Measurements from ENCODE around the gene TVP23A.
"Not testable (repeated sequence)": the region's sequence is repeated elsewhere in the genome, so short reads cannot be mapped to it uniquely, and the experiment has no call there.

Gene TVP23A

GRCh38 chr16:10791048-10791447, 27.5 kb downstream of the TVP23A start:
- Histone ChIP-seq H3K9me3 (ENCODE audit: insufficient read depth, low read length) (peaks cover 12% of the 10 kb centered on the region; the same call in 1 of the 2 replicates), H3K4me3 (ENCODE audit: insufficient read length, low read depth) (no peak overlapping the region), H3K4me1 (ENCODE audit: insufficient read depth, insufficient read length) (peaks cover 4% of the 10 kb centered on the region), H3K27me3 (ENCODE audit: insufficient read depth, insufficient read length) (no peaks in the 10 kb centered on the region), H3K9ac (ENCODE audit: insufficient read length, low read depth) (no peak overlapping the region), H3K36me3 (ENCODE audit: insufficient read depth, insufficient read length, low read length) (no peaks in the 10 kb centered on the region)
- TF ChIP-seq ZNF274 (IDR thresholded peaks at IDR 0.05; ENCODE audit: low read depth, low read length) (no peak), SUZ12 (IDR thresholded peaks at IDR 0.05; ENCODE audit: extremely low read depth, insufficient read depth, insufficient read length) (no peak), YY1 (IDR thresholded peaks at IDR 0.05; ENCODE audit: insufficient read depth, insufficient read length) (no peak)
- DNase-seq (ENCODE audit: low read depth, low spot score), result no peak

- not testable (repeated sequence) for H3K27me3 ChIP-seq (ENCODE audit: insufficient read depth, insufficient read length); H3K4me1 ChIP-seq (ENCODE audit: insufficient read depth, insufficient read length); H3K36me3 ChIP-seq (ENCODE audit: insufficient read depth, insufficient read length, low read length); H3K9ac ChIP-seq (ENCODE audit: insufficient read length, low read depth); DNase-seq (ENCODE audit: low read depth, low spot score); H3K4me3 ChIP-seq (ENCODE audit: insufficient read length, low read depth)
- H3K9me3 ChIP-seq (ENCODE audit: insufficient read depth, low read length), result peaks cover 12% of the 10 kb centered on the region; the same call in 1 of the 2 replicates
Measured at GRCh38 chr16:10788630-10789029, 30.0 kb downstream of the TVP23A start.

GRCh38 chr16:10787304-10787703, 31.3 kb downstream of the TVP23A start:
- Histone ChIP-seq H3K4me1 (ENCODE audit: insufficient read depth, insufficient read length) (peaks cover 4% of the 10 kb centered on the region), H3K9ac (ENCODE audit: insufficient read length, low read depth) (no peak overlapping the region), H3K27me3 (ENCODE audit: insufficient read depth, insufficient read length) (no peaks in the 10 kb centered on the region), H3K4me3 (ENCODE audit: insufficient read length, low read depth) (no peak overlapping the region), H3K36me3 (ENCODE audit: insufficient read depth, insufficient read length, low read length) (no peaks in the 10 kb centered on the region), H3K9me3 (ENCODE audit: insufficient read depth, low read length) (peaks cover 12% of the 10 kb centered on the region; the same call in 1 of the 2 replicates)
- DNase-seq (ENCODE audit: low read depth, low spot score), result no peak
- TF ChIP-seq SUZ12 (IDR thresholded peaks at IDR 0.05; ENCODE audit: extremely low read depth, insufficient read depth, insufficient read length) (no peak), YY1 (IDR thresholded peaks at IDR 0.05; ENCODE audit: insufficient read depth, insufficient read length) (no peak), ZNF274 (IDR thresholded peaks at IDR 0.05; ENCODE audit: low read depth, low read length) (no peak)

- Histone ChIP-seq H3K4me3 (ENCODE audit: insufficient read length, low read depth) (no peak overlapping the region), H3K36me3 (ENCODE audit: insufficient read depth, insufficient read length, low read length) (no peaks in the 10 kb centered on the region), H3K9me3 (ENCODE audit: insufficient read depth, low read length) (no peaks in the 10 kb centered on the region; the same call in 1 of the 2 replicates), H3K9ac (ENCODE audit: insufficient read length, low read depth) (no peak overlapping the region), H3K27me3 (ENCODE audit: insufficient read depth, insufficient read length) (no peaks in the 10 kb centered on the region), H3K4me1 (ENCODE audit: insufficient read depth, insufficient read length) (peaks cover 4% of the 10 kb centered on the region)
- TF ChIP-seq ZNF274 (IDR thresholded peaks at IDR 0.05; ENCODE audit: low read depth, low read length) (no peak), SUZ12 (IDR thresholded peaks at IDR 0.05; ENCODE audit: extremely low read depth, insufficient read depth, insufficient read length) (no peak)
- no peak for DNase-seq (ENCODE audit: low read depth, low spot score)
Measured at GRCh38 chr16:10782628-10783027, 36.0 kb downstream of the TVP23A start.

- no peaks in the 10 kb centered on the region; the same call in 1 of the 2 replicates for H3K9me3 ChIP-seq (ENCODE audit: insufficient read depth, low read length)
- H3K4me1 ChIP-seq (ENCODE audit: insufficient read depth, insufficient read length), result no peaks in the 10 kb centered on the region
- TF ChIP-seq SUZ12 (IDR thresholded peaks at IDR 0.05; ENCODE audit: extremely low read depth, insufficient read depth, insufficient read length) (no peak), YY1 (IDR thresholded peaks at IDR 0.05; ENCODE audit: insufficient read depth, insufficient read length) (no peak), ZNF274 (IDR thresholded peaks at IDR 0.05; ENCODE audit: low read depth, low read length) (no peak)
- no peak overlapping the region for H3K9ac ChIP-seq (ENCODE audit: insufficient read length, low read depth)
- H3K27me3 ChIP-seq (ENCODE audit: insufficient read depth, insufficient read length), result no peaks in the 10 kb centered on the region
- H3K36me3 ChIP-seq (ENCODE audit: insufficient read depth, insufficient read length, low read length), result no peaks in the 10 kb centered on the region
- no peak for DNase-seq (ENCODE audit: low read depth, low spot score)
- H3K4me3 ChIP-seq (ENCODE audit: insufficient read length, low read depth), result no peak overlapping the region
Measured at GRCh38 chr16:10780628-10781027, 38.0 kb downstream of the TVP23A start.

GRCh38 chr16:10779908-10780307, 38.7 kb downstream of the TVP23A start:
- H3K27me3 ChIP-seq (ENCODE audit: insufficient read depth, insufficient read length); H3K36me3 ChIP-seq (ENCODE audit: insufficient read depth, insufficient read length, low read length); H3K9me3 ChIP-seq (ENCODE audit: insufficient read depth, low read length); DNase-seq (ENCODE audit: low read depth, low spot score); H3K4me1 ChIP-seq (ENCODE audit: insufficient read depth, insufficient read length); H3K9ac ChIP-seq (ENCODE audit: insufficient read length, low read depth); H3K4me3 ChIP-seq (ENCODE audit: insufficient read length, low read depth): not testable (repeated sequence)

- H3K36me3 ChIP-seq (ENCODE audit: insufficient read depth, insufficient read length, low read length), result no peaks in the 10 kb centered on the region
- no peak for TF ChIP-seq YY1 (IDR thresholded peaks at IDR 0.05; ENCODE audit: insufficient read depth, insufficient read length)
- TF ChIP-seq SUZ12 (IDR thresholded peaks at IDR 0.05; ENCODE audit: extremely low read depth, insufficient read depth, insufficient read length), result no peak
- no peak for TF ChIP-seq ZNF274 (IDR thresholded peaks at IDR 0.05; ENCODE audit: low read depth, low read length)
- no peak overlapping the region for H3K9ac ChIP-seq (ENCODE audit: insufficient read length, low read depth)
- H3K27me3 ChIP-seq (ENCODE audit: insufficient read depth, insufficient read length), result no peaks in the 10 kb centered on the region
- H3K4me3 ChIP-seq (ENCODE audit: insufficient read length, low read depth), result no peak overlapping the region
- DNase-seq (ENCODE audit: low read depth, low spot score), result no peak
- H3K9me3 ChIP-seq (ENCODE audit: insufficient read depth, low read length), result no peaks in the 10 kb centered on the region; the same call in 1 of the 2 replicates
- peaks cover 3% of the 10 kb centered on the region for H3K4me1 ChIP-seq (ENCODE audit: insufficient read depth, insufficient read length)
Measured at GRCh38 chr16:10777356-10777755, 41.2 kb downstream of the TVP23A start.

GRCh38 chr16:10776923-10777322, 41.7 kb downstream of the TVP23A start:
- not testable (repeated sequence) for DNase-seq (ENCODE audit: low read depth, low spot score); H3K4me1 ChIP-seq (ENCODE audit: insufficient read depth, insufficient read length); H3K9ac ChIP-seq (ENCODE audit: insufficient read length, low read depth); H3K36me3 ChIP-seq (ENCODE audit: insufficient read depth, insufficient read length, low read length); H3K27me3 ChIP-seq (ENCODE audit: insufficient read depth, insufficient read length); H3K9me3 ChIP-seq (ENCODE audit: insufficient read depth, low read length); H3K4me3 ChIP-seq (ENCODE audit: insufficient read length, low read depth)

Measured in NT2/D1 (cell line).